Measurements from ENCODE around the gene C2CD4B.

The C2CD4B gene

GRCh38 chr15:62147149-62147548 is 17.9 kb downstream of the C2CD4B start:
- DNase-seq: no peak

- no peak for DNase-seq
These were observed 19.9 kb downstream of the C2CD4B start for GRCh38 chr15:62145015-62145735.

- DNase-seq: no peak
These were observed 22.3 kb downstream of the C2CD4B start for GRCh38 chr15:62142736-62143135.

DNA sequence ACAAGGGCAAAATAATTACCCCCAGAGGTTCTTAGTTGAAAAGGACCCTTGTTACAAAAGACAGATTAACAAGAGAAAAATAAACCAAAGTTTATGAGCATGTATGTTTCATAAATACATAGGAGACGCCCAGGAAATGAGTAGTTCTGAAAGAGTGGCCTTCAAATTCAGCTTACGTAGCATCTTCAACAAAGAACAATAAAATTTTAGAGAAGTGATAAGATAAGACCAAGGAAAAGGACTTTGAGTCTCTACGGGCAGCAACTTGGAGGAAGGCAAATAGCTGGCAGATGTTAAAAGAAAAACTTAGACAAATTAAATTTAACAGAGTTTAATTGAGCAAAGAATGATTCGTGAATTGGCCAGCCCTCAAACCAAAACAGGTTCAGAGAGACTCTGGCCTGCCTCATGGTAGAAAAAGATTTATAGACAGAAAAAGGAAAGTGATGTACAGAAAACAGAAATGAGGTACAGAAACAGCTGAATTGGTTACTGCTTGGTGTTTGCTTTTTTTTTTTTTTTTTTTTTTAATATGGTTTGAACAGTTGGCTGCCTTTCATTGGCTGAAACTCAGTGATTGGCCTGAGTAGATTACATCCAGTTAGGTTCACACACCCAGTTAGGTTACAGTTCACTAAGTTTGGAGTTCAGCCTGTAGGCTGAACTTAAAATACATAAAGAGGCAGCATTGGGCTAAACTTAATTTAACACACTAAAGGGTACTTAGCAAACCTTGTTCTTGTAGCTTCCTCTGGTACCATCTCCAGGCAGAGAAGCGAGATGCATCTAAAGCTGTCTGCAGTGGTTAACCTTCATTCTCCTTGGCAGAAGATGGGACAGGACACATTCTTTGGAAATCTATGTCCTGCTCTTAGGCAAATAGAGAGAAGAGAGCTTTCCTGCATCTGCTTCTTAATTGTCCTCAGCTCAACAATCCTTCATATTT is 23.2 kb downstream of the C2CD4B start:
- no peak for DNase-seq

GRCh38 chr15:62141200-62141599 is 23.9 kb downstream of the C2CD4B start:
- DNase-seq: no peak

- no peak for DNase-seq
These were observed 27.0 kb downstream of the C2CD4B start for GRCh38 chr15:62138124-62138523.

GRCh38 chr15:62136911-62137865 is 27.9 kb downstream of the C2CD4B start:
- no peak for DNase-seq

DNA sequence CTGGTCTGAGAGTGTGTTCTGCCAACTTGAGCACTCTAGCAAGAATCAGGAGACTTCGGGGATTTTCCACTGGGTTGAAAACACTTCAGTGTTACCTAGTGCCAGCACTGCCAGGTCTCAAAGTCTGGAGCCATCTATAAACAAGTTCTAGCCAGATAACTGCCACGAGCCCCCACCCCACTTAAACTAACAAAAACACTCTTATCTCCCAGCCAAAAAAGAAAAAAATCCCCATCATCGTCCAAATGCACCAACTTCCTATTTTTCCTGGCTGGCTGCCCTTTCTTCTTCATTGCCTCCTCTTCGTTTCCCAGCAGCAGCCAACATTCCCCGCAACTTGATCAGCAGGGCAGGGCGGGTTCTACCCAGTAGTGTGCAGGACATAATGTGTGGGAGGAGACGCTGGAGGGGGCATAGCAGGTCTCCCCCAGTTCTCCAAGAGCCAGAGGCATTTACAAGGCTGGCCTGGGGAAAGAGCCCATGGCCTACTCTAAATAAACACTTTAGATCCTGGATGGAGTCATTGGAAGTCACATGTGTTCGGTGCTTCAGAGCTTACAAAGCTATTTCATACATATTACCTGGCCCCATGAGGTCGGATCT is 29.5 kb downstream of the C2CD4B start:
- no peak for DNase-seq

GRCh38 chr15:62133141-62133540 is 31.9 kb downstream of the C2CD4B start:
- no peak for DNase-seq

DNA sequence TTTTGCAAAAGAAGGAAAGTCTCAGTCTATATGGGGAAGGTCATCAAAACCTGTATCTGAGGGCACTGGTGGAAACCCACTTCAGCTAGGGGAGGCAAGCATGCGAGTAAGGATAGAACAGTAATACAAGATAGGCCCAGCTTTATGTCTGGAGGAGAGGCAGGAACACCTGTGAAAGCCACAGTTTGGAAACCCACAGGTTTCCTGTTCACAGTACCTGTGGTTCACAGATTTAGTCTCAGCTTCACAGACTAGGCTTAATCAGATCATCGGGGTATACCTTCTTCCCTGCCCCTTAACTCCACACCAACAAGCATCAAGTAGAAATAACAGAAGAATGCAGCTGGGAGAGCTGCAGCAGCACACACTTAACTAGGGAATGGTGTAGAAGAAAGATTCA is 36.2 kb downstream of the C2CD4B start:
- no peak for DNase-seq

- DNase-seq: no peak
These were observed 38.7 kb downstream of the C2CD4B start for GRCh38 chr15:62126364-62126763.

GRCh38 chr15:62125773-62126172 is 39.3 kb downstream of the C2CD4B start:
- DNase-seq: peak; percentile 78 to 92

GRCh38 chr15:62124973-62125303 is 40.1 kb downstream of the C2CD4B start:
- peak in 1 of 2 experiments; percentile 45 for DNase-seq

DNA sequence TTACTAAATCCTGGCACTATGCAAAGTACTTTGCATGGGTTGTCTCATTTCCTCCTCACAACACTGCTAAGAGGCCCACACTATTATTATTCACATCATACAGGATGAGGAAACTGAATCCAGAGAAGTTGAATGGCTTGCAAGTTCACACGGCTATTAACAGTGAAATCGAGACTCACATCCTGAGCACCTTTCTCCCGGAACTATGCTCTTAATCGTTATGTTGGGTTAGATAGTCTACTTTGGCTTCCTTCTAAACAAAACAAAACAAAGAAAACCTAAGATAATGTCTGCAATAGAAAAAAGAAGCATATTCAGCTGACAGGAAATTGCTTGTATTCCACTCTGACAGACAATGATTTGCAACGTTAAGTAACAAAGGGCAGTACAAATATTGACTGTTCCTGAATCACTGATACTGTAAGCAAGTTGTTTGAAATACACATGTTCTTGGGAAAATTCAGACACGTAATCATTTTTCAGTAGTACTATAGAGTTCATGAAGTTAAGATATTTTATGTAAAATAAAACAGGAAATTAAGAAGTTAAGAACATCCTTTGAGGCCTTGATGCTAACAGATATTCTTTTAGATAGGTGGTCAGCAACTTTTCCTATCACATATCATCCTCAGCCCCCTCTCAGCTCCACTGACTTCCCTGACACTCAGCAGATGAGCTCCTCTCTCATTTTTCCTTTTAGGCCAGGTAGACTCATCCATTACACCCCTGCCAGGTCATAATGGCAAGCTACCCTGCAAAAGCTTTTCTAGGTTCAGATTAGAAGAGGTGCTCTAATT is 40.7 kb downstream of the C2CD4B start:
- DNase-seq: peak; percentile 50 to 65

DNA sequence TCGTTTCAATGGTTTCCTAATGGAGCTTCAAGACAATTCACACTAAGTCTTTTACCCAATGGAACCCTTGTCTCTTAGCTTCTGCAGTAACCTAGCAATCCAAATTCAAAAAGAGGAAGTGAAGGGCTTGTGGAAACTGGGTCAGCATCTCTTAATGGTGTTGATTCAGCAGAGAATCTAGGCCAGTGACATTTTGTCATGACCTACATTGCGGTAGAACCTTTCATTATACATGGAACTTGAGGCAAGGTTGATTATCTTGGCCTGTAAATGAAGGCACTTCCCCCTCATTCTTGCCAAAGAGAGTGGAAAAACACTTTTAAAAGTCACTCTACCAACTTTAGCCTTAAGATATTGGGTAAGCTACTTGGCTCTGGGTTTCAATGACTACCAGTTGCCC is 42.8 kb downstream of the C2CD4B start:
- no peak for DNase-seq

- no peak for DNase-seq
These were observed 43.6 kb downstream of the C2CD4B start for GRCh38 chr15:62121273-62122015.

DNA sequence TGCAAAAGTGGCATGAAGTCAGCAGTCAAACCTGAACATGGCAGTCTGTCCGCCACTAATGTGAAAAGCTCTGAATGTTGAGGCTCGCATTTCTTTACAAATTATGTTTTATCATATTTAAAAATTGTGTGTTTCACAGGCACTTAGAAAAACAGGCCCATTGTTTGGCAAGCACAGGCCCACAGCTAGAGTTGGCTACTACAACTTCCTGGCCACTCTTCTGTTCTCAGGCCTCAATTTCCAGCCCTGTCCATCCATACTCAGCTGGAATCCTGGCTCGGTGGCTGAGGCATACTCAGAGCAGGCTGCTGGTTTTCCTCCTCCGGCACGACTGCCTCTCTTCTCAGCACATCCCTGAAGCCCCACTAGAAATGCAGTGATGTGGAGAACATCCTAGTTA is 44.3 kb downstream of the C2CD4B start:
- DNase-seq: no peak

DNA sequence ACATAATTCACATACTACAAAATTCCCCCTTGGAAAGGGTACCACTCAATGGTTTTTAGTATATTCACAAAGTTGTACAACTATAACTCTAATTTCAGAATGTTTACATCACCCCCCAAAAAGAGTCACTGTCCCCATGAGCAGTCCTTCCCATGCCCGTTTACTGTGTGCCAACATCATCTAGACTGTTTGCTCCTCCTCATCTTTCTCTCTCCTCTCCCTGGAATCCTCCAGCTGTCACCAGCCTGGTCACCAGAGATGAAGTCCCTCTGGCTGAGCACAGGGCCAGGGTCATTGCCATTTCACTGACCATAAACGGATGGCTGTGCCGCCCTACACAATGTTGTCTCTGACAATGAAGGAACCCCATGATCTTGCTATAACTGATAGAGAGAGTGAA is 45.2 kb downstream of the C2CD4B start:
- DNase-seq: peak; percentile 15 to 24

DNA sequence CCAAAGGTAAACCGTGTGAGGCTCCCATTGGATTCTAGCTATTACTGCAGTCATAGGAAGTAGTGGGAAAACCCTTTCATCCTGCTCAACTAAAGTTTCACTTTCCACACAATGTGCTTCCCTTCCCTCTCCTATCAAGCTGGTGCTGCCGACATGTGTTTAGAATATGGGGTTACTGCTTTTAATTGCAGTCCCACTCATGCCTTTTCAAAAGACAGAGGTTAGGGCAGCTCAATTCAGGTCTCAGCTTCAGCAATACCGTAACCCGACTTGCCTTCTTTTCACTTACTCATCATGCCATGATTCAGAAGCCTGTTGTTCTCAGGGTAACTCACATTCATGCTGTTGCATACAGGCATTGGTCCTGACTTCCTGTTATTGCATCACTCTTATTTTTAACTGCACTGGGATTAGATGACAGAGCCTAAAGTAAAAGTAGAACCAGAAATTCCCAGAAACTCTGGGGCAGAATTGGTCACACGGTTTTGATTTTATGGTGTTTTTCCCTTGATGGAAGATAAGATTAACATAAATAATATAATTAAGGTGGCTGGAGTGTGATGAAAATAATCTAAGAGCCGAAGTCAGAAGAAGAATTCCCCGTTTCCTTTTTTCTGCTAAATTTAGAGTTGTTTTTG is 45.7 kb downstream of the C2CD4B start:
- peak; percentile 76 to 81 for DNase-seq

DNA sequence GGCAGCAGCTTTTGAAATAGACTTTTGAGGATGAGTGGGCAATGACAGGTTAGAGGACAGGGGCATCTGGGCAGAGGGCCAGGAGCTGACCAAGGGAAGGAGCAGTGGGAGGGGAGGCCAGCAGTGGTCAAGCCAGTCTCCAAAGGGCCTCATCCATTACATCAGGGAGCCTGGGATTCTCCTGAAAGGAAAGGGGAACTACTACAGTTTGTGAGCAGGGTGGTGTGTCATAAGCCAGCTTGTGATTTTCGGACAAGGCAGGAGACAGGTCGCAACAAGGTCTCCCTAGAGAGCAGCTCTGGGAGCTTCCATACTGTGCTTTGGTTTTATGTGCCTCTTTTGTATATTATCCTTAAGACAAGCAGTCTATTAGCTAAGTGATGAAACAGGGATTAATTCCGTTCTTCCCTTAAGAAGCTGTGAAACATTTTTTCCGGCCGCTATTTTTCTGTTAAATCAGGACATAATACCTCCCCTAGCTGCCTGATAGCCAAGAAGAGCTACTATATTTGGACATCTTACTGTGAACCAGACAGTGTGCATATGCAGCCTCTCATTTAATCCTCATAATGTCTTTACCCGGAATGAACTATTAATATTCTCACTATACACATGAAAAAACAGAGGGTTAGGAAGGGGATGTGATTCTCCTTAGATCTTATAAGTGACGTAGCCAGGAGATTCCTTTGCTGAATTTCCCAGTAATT is 46.4 kb downstream of the C2CD4B start:
- peak; percentile 36 to 54 for DNase-seq
